Activated CD8-positive, alpha-beta T cell treated with anti-CD3 and anti-CD28 coated beads for 36 hours (primary cell): ENCODE measurements around the gene EIF2B4. TPM values are rescaled to one million over a fixed set of nuclear protein-coding genes. Genes with fewer than 3 reads are reported as not detected.

ENCODE experiments used
- ATAC-seq: fragments of 200-7000 bp; cut with Tn5 transposase; one replicate; pipeline ENCODE4 v1.10.0; 2021; ENCODE audit warnings: mild to moderate bottlenecking, moderate library complexity
- CTCF ChIA-PET: fragments of 350-600 bp; sonication (Branson Sonifier 250); formaldehyde crosslinking; loops from one replicate; lab custom pipeline; 2021; ENCODE audit warnings: antibody characterized with exemption; lab: Charles Lee
- POLR2A ChIA-PET: fragments of 350-600 bp; sonication (Branson Sonifier 250); formaldehyde crosslinking; loops from one replicate; lab custom pipeline; 2021; ENCODE audit warnings: antibody characterized with exemption; lab: Charles Lee
- DNase-seq: peaks from one replicate; pipeline ENCODE4 v3.0.0-alpha.2; 2020
- H3K27ac Mint-ChIP-seq: one replicate; pipeline ENCODE4 v1.8.0; 2021; ENCODE audit warnings: mild to moderate bottlenecking, mixed read lengths
- H3K27me3 Mint-ChIP-seq: one replicate; pipeline ENCODE4 v1.8.0; 2021; ENCODE audit warnings: mixed read lengths
- H3K36me3 Mint-ChIP-seq: one replicate; pipeline ENCODE4 v1.8.0; 2021; ENCODE audit warnings: low read depth, mixed read lengths
- H3K4me1 Mint-ChIP-seq: one replicate; pipeline ENCODE4 v1.8.0; 2021; ENCODE audit warnings: low read depth, mixed read lengths
- H3K4me3 Mint-ChIP-seq: one replicate; pipeline ENCODE4 v1.8.0; 2021; ENCODE audit warnings: mild to moderate bottlenecking, moderate library complexity, mixed read lengths
- H3K9me3 Mint-ChIP-seq: one replicate; pipeline ENCODE4 v1.8.0; 2021; ENCODE audit warnings: mixed read lengths
- intact Hi-C: fragments of 100-400 bp; cut with micrococcal nuclease; formaldehyde crosslinking; loops from one replicate; pipeline ENCODE4 v1.10.0; 2022
- total RNA-seq, 2 experiments: library from RNA; stranded (reverse); gene quantifications; one replicate each; pipeline ENCODE4 v1.2.3, GENCODE V29; 2021
- TF ChIP-seq, protein P1 (sequence below): fragments of 200-600 bp; IDR thresholded peaks from one replicate; pipeline ENCODE4 v1.8.0; 2022; ENCODE audit warnings: antibody characterized with exemption, mild to moderate bottlenecking

Gene EIF2B4
- total RNA-seq, 2 experiments from 2014 or later: 29.2 to 30.4 TPM

DNA sequence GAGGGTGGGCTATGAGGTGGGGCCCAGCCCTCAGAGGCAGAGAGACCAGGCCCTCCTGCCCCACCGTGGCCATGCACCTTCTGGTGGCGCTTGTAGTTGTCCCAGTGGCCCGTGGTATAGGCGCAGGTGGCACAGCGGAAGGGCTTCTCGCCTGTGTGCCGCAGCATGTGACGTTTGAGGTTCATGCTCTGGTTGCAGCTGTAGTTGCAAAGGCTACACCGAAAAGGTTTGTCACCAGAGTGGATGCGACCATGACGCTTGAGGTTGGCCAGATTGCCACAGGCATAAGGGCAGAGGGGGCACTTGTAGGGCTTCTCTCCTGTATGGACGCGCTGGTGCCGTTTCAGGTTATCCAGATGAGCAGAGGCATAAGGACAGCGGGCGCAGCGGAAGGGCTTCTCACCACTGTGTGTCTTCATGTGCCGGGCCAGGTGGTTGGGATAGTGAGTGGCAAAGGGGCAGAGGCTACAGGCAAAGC lies 7.5 kb upstream of the EIF2B4 start:
- intact Hi-C loops: no loop called here
- CTCF ChIA-PET: no interaction called here
- ATAC-seq (no peak), DNase-seq (no peak)
- H3K27ac Mint-ChIP-seq: peak overlapping the region; percentile 24
- TF ChIP-seq, protein P1, sequence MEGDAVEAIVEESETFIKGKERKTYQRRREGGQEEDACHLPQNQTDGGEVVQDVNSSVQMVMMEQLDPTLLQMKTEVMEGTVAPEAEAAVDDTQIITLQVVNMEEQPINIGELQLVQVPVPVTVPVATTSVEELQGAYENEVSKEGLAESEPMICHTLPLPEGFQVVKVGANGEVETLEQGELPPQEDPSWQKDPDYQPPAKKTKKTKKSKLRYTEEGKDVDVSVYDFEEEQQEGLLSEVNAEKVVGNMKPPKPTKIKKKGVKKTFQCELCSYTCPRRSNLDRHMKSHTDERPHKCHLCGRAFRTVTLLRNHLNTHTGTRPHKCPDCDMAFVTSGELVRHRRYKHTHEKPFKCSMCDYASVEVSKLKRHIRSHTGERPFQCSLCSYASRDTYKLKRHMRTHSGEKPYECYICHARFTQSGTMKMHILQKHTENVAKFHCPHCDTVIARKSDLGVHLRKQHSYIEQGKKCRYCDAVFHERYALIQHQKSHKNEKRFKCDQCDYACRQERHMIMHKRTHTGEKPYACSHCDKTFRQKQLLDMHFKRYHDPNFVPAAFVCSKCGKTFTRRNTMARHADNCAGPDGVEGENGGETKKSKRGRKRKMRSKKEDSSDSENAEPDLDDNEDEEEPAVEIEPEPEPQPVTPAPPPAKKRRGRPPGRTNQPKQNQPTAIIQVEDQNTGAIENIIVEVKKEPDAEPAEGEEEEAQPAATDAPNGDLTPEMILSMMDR: no peak
- peaks cover 28% of the 10 kb centered on the region for H3K4me1 Mint-ChIP-seq
- POLR2A ChIA-PET: interaction anchor here (3.2 to 4.8 kb wide), 2 partner anchors 8 kb away, joined by 8 to 59 read pairs; partner anchors contain the start of genes EIF2B4 and SNX17
- no peaks in the 10 kb centered on the region for H3K27me3 Mint-ChIP-seq
- peaks cover 69% of the 10 kb centered on the region for H3K36me3 Mint-ChIP-seq
- peak overlapping the region; percentile 16 for H3K4me3 Mint-ChIP-seq
- H3K9me3 Mint-ChIP-seq: no peaks in the 10 kb centered on the region

DNA sequence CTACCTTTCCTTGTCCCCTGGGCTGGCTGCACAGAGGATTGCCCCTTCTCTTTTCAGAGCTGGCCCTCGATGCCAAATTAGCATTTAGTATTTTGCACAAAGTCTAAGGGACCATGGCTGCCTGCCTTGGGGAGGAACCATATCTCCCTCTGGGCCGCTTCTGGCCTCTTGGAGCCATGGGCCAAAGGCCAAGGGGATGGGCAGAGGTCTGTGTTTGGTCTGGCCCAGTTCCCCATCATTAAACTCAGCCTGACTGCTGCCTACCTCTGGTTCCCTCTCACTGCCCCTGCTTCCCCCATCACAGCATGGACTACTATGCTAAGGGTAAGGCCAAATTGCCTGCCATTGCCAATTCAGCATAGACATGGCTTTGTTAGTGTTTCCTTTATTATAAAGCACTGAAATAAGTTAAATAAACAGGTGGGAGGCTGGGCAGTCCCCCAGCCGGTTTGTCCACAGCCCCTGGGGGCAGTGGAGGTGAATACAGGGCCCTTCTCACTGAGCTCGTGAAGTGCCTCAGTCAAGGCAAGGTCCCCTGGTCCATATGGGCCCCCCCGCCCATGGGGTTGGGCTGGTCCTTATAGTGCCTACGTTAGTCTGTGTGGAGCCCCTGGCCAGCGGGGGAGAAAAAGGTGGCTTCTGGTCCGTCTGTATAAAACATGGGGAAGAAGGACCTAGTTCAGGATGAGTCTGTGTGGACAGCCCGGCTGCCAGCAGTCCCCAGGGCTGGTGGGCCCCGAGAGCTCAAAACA lies 6.9 kb upstream of the EIF2B4 start:
- intact Hi-C loops: no loop called here
- no peak for ATAC-seq
- no peaks in the 10 kb centered on the region for H3K27me3 Mint-ChIP-seq
- POLR2A ChIA-PET: interaction anchor here (3.2 kb wide), 1 partner anchor 8 kb away, joined by 8 read pairs; no protein-coding TSS in a partner anchor
- peaks cover 69% of the 10 kb centered on the region for H3K36me3 Mint-ChIP-seq
- H3K4me3 Mint-ChIP-seq: no peak overlapping the region
- H3K4me1 Mint-ChIP-seq: peaks cover 33% of the 10 kb centered on the region
- H3K27ac Mint-ChIP-seq: no peak overlapping the region
- TF ChIP-seq, protein P1: no peak
- H3K9me3 Mint-ChIP-seq: no peaks in the 10 kb centered on the region
- DNase-seq: no peak
- CTCF ChIA-PET: no interaction called here

DNA sequence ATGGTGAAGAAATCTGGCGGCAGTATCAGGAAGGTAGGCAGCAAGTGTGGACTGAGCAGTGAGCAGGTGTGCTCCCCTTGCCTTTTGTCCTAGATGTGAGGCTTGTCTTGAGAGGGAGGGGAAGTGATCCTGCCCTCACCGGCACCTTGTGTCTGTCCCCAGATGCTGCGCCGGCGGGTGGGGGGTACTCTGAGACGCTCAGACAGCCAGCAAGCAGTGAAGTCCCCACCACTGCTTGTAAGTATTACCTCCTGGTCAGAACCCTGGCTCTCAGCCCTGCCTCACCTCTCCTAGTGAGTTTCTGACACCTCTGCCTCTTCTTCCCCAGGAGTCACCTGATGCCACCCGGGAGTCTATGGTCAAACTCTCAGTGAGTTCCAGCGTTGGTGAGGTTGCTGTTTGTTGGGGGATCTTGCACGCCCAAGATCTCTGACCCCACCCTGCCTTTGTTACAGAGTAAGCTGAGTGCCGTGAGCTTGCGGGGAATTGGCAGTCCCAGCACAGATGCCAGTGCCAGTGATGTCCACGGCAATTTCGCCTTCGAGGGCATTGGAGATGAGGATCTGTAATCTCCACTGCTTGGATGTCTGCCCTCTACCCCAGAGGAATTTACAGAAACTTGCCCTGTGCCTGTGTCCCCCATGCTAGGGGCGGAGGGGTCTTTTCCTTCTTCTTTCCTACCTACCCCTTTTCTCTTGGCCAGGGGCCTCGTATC lies 6.2 kb upstream of the EIF2B4 start:
- CTCF ChIA-PET: no interaction called here
- ATAC-seq (no peak), DNase-seq (no peak)
- intact Hi-C loops: no loop called here
- peaks cover 35% of the 10 kb centered on the region for H3K4me1 Mint-ChIP-seq
- H3K4me3 Mint-ChIP-seq: no peak overlapping the region
- POLR2A ChIA-PET: interaction anchor here (3.2 kb wide), 1 partner anchor 9 kb away, joined by 8 read pairs; no protein-coding TSS in a partner anchor
- H3K9me3 Mint-ChIP-seq: no peaks in the 10 kb centered on the region
- H3K36me3 Mint-ChIP-seq: peaks cover 66% of the 10 kb centered on the region
- no peaks in the 10 kb centered on the region for H3K27me3 Mint-ChIP-seq
- TF ChIP-seq, protein P1: no peak
- peak overlapping the region; percentile 5 for H3K27ac Mint-ChIP-seq

DNA sequence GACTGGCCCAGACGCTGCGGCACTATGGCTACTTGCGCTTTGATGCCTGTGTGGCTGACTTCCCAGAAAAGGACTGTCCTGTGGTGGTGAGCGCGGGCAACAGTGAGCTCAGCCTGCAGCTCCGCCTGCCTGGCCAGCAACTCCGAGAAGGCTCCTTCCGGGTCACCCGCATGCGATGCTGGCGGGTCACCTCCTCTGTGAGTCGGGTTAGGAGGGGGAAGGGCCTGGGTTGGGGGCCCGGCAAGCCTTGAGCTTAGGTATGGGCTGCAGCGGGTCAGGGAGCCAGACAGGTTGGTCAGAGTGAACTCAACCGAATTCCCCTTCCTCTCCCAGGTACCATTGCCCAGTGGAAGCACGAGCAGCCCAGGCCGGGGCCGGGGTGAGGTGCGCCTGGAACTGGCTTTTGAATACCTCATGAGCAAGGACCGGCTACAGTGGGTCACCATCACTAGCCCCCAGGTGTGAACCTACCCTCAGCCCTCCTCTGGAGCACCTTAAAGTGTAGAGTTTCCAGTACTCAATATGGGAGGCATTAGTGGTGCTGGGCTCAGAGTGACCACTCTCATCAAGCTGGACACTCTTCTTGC lies 5.5 kb upstream of the EIF2B4 start:
- Mint-ChIP-seq H3K36me3 (peaks cover 63% of the 10 kb centered on the region), H3K9me3 (no peaks in the 10 kb centered on the region), H3K4me1 (peaks cover 30% of the 10 kb centered on the region), H3K27me3 (no peaks in the 10 kb centered on the region), H3K27ac (peak overlapping the region; percentile 5), H3K4me3 (no peak overlapping the region)
- TF ChIP-seq, protein P1: no peak
- DNase-seq (no peak), ATAC-seq (no peak)
- ChIA-PET POLR2A (interaction anchor here (0.6 to 3.2 kb wide), 3 partner anchors 10 to 19 kb away, joined by 3 to 8 read pairs (median 3); partner anchors contain the start of gene GTF3C2), CTCF (no interaction called here)
- intact Hi-C loops: no loop called here
